Stomach (tissue), 4 donors: Measurements from ENCODE around the gene KCNH1.

ENCODE experiments used
- EP300 ChIP-seq: sonication (generic); formaldehyde crosslinking; IDR thresholded peaks from one replicate; pipeline ENCODE4 v1.6.1; 2017; ENCODE audit warnings: antibody characterized with exemption
- POLR2A ChIP-seq, 4 donors: fragments of 450-650 bp; IDR thresholded peaks; one replicate each; pipeline ENCODE4 v1.6.1; 2016; ENCODE audit warnings: antibody characterized with exemption in 4 of 4, control low read depth in 2 of 4, mild to moderate bottlenecking in 1 of 4, moderate library complexity in 1 of 4
- POLR2AphosphoS5 ChIP-seq, 3 donors: sonication (generic); formaldehyde crosslinking; IDR thresholded peaks; one replicate each; pipeline ENCODE4 v1.6.1; 2016; ENCODE audit warnings: antibody characterized with exemption in 3 of 3
- TF ChIP-seq, protein P1 (sequence below), 7 experiments: fragments of 450-650 bp in 4 of 7; fragments of 200-600 bp in 3 of 7; sonication (generic) in 3 of 7; IDR thresholded peaks; one replicate each; pipeline ENCODE4 v1.5.1; 2016 to 2019; ENCODE audit warnings: antibody characterized with exemption in 7 of 7, control low read depth in 2 of 7, mild to moderate bottlenecking in 1 of 7

DNA sequence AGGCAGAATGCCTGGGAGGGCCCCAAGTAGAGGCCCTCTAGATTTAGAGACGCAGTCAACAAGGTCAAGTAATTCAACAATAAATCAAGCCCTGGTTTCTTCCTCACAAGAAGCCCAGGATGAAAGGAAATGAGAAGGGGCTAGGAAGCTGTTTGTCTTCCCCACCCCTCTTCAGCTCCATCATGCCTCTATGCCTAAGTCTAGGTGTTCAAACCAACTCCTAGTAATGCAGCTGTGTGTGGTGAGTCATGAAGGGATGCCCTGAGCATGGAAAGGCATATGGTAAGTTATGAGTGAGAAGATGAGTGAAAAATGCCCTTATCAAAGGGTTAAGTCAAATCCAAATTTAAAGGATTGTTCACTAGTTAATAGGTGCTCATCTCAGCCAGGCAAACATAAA is 339.5 kb downstream of the KCNH1 start:
- TF ChIP-seq, protein P1, sequence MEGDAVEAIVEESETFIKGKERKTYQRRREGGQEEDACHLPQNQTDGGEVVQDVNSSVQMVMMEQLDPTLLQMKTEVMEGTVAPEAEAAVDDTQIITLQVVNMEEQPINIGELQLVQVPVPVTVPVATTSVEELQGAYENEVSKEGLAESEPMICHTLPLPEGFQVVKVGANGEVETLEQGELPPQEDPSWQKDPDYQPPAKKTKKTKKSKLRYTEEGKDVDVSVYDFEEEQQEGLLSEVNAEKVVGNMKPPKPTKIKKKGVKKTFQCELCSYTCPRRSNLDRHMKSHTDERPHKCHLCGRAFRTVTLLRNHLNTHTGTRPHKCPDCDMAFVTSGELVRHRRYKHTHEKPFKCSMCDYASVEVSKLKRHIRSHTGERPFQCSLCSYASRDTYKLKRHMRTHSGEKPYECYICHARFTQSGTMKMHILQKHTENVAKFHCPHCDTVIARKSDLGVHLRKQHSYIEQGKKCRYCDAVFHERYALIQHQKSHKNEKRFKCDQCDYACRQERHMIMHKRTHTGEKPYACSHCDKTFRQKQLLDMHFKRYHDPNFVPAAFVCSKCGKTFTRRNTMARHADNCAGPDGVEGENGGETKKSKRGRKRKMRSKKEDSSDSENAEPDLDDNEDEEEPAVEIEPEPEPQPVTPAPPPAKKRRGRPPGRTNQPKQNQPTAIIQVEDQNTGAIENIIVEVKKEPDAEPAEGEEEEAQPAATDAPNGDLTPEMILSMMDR (IDR thresholded peaks at IDR 0.05) = no peak
- TF ChIP-seq POLR2A (IDR thresholded peaks at IDR 0.05) (no peak), EP300 (no peak), POLR2AphosphoS5 (IDR thresholded peaks at IDR 0.05) (no peak)
